CD8-positive, alpha-beta memory T cell (primary cell): ENCODE data around the gene TCAP. TPM values are rescaled to one million over a fixed set of nuclear protein-coding genes. Genes with fewer than 3 reads are reported as not detected.
A peak's percentile ranks its signal among the peaks of the same experiment; 100 is the strongest.
"Not testable (repeated sequence)": the region's sequence is repeated elsewhere in the genome, so short reads cannot be mapped to it uniquely, and the experiment has no call there.

Experiments
- CTCF ChIA-PET: fragments of 350-600 bp; sonication (Branson Sonifier 250); formaldehyde crosslinking; loops from one replicate; lab custom pipeline; 2021; ENCODE audit warnings: antibody characterized with exemption; lab: Charles Lee
- POLR2A ChIA-PET: fragments of 350-600 bp; sonication (Branson Sonifier 250); formaldehyde crosslinking; loops from one replicate; lab custom pipeline; 2021; ENCODE audit warnings: antibody characterized with exemption; lab: Charles Lee
- DNase-seq, 5 donors: peaks; one replicate each; pipeline versions ENCODE4 v3.0.0 to v3.0.0-alpha.2; 2020 to 2022; ENCODE audit warnings: mixed read lengths in 1 of 5
- H3K27ac ChIP-seq: one replicate; pipeline ENCODE4 v1.7.0; 2013; ENCODE audit warnings: low read depth, mild to moderate bottlenecking, low read length, moderate library complexity
- H3K27me3 ChIP-seq: 2 replicates; pipeline ENCODE4 v1.7.0; 2013; ENCODE audit warnings: low read length, mild to moderate bottlenecking; ENCODE audit not compliant: insufficient read depth, poor library complexity, severe bottlenecking
- H3K36me3 ChIP-seq: 2 replicates; pipeline ENCODE4 v1.7.0; 2013; ENCODE audit warnings: mild to moderate bottlenecking, low read length, moderate library complexity; ENCODE audit not compliant: insufficient read depth
- H3K4me1 ChIP-seq: 2 replicates; pipeline ENCODE4 v1.7.0; 2013; ENCODE audit warnings: mild to moderate bottlenecking, low read length, moderate library complexity; ENCODE audit not compliant: insufficient read depth
- H3K4me3 ChIP-seq: 2 replicates; pipeline ENCODE4 v1.7.0; 2013; ENCODE audit warnings: mild to moderate bottlenecking, low read length
- H3K9me3 ChIP-seq: 2 replicates; pipeline ENCODE4 v1.7.0; 2013; ENCODE audit warnings: mild to moderate bottlenecking, low read length
- H3K27ac Mint-ChIP-seq, 8 donors: one replicate each; pipeline ENCODE4 v1.8.0; 2020 to 2021; ENCODE audit warnings: mixed read lengths in 8 of 8, mild to moderate bottlenecking in 6 of 8, inconsistent platforms in 3 of 8, moderate library complexity in 3 of 8
- H3K27me3 Mint-ChIP-seq, 2 donors: one replicate each; pipeline ENCODE4 v1.8.0; 2020 to 2021; ENCODE audit warnings: mixed read lengths in 2 of 2, mild to moderate bottlenecking in 1 of 2, moderate library complexity in 1 of 2
- H3K36me3 Mint-ChIP-seq, 3 donors: one replicate each; pipeline ENCODE4 v1.8.0; 2020 to 2021; ENCODE audit warnings: mixed read lengths in 3 of 3, inconsistent platforms in 1 of 3, mild to moderate bottlenecking in 1 of 3
- H3K4me1 Mint-ChIP-seq, 3 donors: one replicate each; pipeline ENCODE4 v1.8.0; 2020 to 2021; ENCODE audit warnings: mixed read lengths in 3 of 3, inconsistent platforms in 1 of 3, mild to moderate bottlenecking in 1 of 3
- H3K4me3 Mint-ChIP-seq, 7 donors: one replicate each; pipeline ENCODE4 v1.8.0; 2020 to 2021; ENCODE audit warnings: mixed read lengths in 7 of 7, mild to moderate bottlenecking in 6 of 7, moderate library complexity in 4 of 7, inconsistent platforms in 2 of 7
- H3K9me3 Mint-ChIP-seq, 5 donors: one replicate each; pipeline ENCODE4 v1.8.0; 2020 to 2022; ENCODE audit warnings: mixed read lengths in 5 of 5, mild to moderate bottlenecking in 3 of 5, moderate library complexity in 2 of 5, inconsistent platforms in 1 of 5
- polyA plus RNA-seq: library from polyadenylated mRNA; unstranded; fragments of 300-500 nt; fragmentation: Illumina TruSeq; gene quantifications from one replicate; pipeline ENCODE4 v1.2.3, GENCODE V29; 2021
- total RNA-seq, 2 experiments: library from RNA; stranded (reverse); gene quantifications; one replicate each; pipeline ENCODE4 v1.2.3, GENCODE V29; 2021

Gene TCAP
- total and polyA plus RNA-seq, 3 experiments from 2014 or later = 0.97 to 1.6 TPM; not detected in 1

DNA sequence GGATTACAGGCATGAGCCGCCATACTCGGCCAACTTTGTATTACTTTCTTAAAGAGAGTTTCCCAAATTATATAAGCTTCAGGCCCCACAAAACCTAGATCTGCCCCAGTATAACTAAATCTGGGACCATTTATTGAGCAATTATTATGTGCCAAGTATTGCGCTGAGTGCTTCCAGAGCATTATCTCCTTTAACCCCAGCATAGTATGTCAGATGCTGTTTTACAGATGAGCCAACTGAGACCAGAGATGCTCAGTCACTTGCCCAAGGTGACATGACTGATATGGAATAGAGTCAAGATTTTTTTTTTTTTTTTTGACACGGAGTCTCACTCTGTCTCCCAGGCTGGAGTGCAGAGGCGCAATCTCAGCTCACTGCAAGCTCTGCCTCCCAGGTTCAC lies 32.8 kb downstream of the TCAP start:
- Mint-ChIP-seq H3K4me1 (peaks cover 6 to 14% (median 12%) of the 10 kb centered on the region in 3 donors), H3K9me3 (no peaks in the 10 kb centered on the region), H3K4me3 (no peak overlapping the region), H3K27me3 (peaks cover 21 to 43% of the 10 kb centered on the region in 2 donors), H3K27ac (no peak overlapping the region), H3K36me3 (peaks cover 0 to 7% (median 3%) of the 10 kb centered on the region in 3 donors)
- no peak for DNase-seq
- Histone ChIP-seq H3K4me3 (no peak overlapping the region), H3K27ac (no peak overlapping the region), H3K27me3 (peaks cover 10% of the 10 kb centered on the region), H3K36me3 (no peaks in the 10 kb centered on the region), H3K9me3 (no peaks in the 10 kb centered on the region), H3K4me1 (no peaks in the 10 kb centered on the region)
- POLR2A ChIA-PET = no interaction called here
- CTCF ChIA-PET = interaction anchor here (1.5 kb wide), 1 partner anchor 10 kb away, joined by 4 read pairs; the partner anchor contains the start of gene PGAP3

DNA sequence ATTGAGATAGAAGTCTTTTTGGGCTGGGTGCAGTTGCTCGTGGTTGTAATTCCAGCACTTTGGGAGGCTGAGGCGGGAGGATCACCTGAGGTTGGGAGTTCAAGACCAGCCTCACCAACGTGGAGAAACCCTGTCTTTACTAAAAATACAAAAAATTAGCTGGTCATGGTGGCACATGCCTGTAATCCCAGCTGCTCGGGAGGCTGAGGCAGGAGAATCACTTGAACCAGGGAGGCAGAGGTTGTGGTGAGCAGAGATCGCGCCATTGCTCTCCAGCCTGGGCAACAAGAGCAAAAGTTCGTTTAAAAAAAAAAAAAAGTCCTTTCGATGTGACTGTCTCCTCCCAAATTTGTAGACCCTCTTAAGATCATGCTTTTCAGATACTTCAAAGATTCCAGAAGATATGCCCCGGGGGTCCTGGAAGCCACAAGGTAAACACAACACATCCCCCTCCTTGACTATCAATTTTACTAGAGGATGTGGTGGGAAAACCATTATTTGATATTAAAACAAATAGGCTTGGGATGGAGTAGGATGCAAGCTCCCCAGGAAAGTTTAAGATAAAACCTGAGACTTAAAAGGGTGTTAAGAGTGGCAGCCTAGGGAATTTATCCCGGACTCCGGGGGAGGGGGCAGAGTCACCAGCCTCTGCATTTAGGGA lies 34.1 kb downstream of the TCAP start:
- H3K9me3 ChIP-seq, H3K4me3 ChIP-seq, H3K4me1 ChIP-seq, CTCF ChIA-PET, H3K9me3 Mint-ChIP-seq, H3K36me3 ChIP-seq, H3K36me3 Mint-ChIP-seq, H3K27ac ChIP-seq, DNase-seq: not testable (repeated sequence)
- H3K27me3 ChIP-seq = peaks cover 10% of the 10 kb centered on the region
- peak overlapping the region in 2 of 7 donors; percentile 18 to 22 for H3K4me3 Mint-ChIP-seq
- peaks cover 21 to 43% of the 10 kb centered on the region in 2 donors for H3K27me3 Mint-ChIP-seq
- peak overlapping the region in 4 of 8 donors; percentile 3 to 57 (median 36) for H3K27ac Mint-ChIP-seq
- H3K4me1 Mint-ChIP-seq = peaks cover 6 to 14% (median 12%) of the 10 kb centered on the region in 3 donors
- POLR2A ChIA-PET = interaction anchor here (1.0 kb wide), 1 partner anchor 11 kb away, joined by 4 read pairs; the partner anchor contains the start of gene PGAP3

DNA sequence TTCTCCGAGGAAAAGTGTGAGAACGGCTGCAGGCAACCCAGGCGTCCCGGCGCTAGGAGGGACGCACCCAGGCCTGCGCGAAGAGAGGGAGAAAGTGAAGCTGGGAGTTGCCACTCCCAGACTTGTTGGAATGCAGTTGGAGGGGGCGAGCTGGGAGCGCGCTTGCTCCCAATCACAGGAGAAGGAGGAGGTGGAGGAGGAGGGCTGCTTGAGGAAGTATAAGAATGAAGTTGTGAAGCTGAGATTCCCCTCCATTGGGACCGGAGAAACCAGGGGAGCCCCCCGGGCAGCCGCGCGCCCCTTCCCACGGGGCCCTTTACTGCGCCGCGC lies 34.6 kb downstream of the TCAP start, which contains the start of gene ERBB2:
ERBB2 (plus strand) TSS at position 247 of the 330 bp plus-strand sequence. CDS start 175 bp downstream, outside the sequence.
- CTCF ChIA-PET = no interaction called here
- Mint-ChIP-seq H3K4me3 (peak within 1 kb of the TSS in 3 of 7 donors; percentile 18 to 64 (median 22)), H3K27ac (peak within 1 kb of the TSS in 4 of 8 donors; percentile 3 to 57 (median 36)), H3K36me3 (peaks cover 0 to 4% (median 3%) of the 10 kb centered on the region in 3 donors), H3K9me3 (no peaks in the 10 kb centered on the region), H3K4me1 (peaks cover 7 to 14% (median 12%) of the 10 kb centered on the region in 3 donors), H3K27me3 (peaks cover 21 to 43% of the 10 kb centered on the region in 2 donors)
- no peaks in the 10 kb centered on the region for H3K4me1 ChIP-seq
- no peaks in the 10 kb centered on the region for H3K9me3 ChIP-seq
- no peak within 1 kb of the TSS for H3K27ac ChIP-seq
- DNase-seq = no peak
- H3K27me3 ChIP-seq = peaks cover 10% of the 10 kb centered on the region
- no peak within 1 kb of the TSS for H3K4me3 ChIP-seq
- H3K36me3 ChIP-seq = no peaks in the 10 kb centered on the region
- POLR2A ChIA-PET = interaction anchor here (1.0 kb wide), 1 partner anchor 12 kb away, joined by 4 read pairs; the partner anchor contains the start of gene PGAP3

DNA sequence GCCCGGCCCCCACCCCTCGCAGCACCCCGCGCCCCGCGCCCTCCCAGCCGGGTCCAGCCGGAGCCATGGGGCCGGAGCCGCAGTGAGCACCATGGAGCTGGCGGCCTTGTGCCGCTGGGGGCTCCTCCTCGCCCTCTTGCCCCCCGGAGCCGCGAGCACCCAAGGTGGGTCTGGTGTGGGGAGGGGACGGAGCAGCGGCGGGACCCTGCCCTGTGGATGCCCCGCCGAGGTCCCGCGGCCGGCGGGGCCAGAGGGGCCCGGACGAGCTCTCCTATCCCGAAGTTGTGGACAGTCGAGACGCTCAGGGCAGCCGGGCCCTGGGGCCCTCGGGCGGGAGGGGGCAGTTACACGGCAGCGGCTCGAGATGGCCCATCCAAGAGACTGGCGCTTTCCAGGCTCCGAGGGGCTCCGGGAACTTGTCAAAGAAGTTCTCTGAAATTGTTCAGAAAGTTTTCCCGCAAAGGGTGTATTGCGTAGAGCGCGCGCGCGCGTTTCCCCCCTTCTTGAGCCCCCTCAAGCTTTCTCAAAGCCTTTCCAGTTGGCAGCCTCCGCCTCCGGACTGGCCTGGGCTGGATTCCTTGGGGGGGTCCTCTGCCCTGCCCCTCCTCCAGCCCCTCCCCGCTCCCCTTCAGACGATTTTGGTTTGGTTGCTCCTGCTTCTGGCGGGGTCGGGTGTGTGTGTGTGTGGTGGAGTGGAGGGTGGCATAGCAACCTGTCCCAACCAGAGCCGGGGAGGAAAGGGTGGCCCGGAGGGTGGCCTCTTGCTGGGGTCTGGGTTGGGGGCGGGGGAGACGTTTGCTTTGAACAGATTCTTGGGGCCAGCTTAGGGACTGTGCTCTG lies 35.2 kb downstream of the TCAP start:
- Histone ChIP-seq H3K4me1 (no peaks in the 10 kb centered on the region), H3K36me3 (no peaks in the 10 kb centered on the region), H3K27ac (no peak overlapping the region), H3K27me3 (peaks cover 10% of the 10 kb centered on the region), H3K4me3 (no peak overlapping the region), H3K9me3 (no peaks in the 10 kb centered on the region)
- peak overlapping the region in 1 of 7 donors; percentile 64 for H3K4me3 Mint-ChIP-seq
- peaks cover 0 to 4% (median 3%) of the 10 kb centered on the region in 3 donors for H3K36me3 Mint-ChIP-seq
- ChIA-PET POLR2A (interaction anchor here (0.5 to 1.0 kb wide), 2 partner anchors 12 to 440 kb away, joined by 4 read pairs; partner anchors contain the start of genes CASC3 and PGAP3), CTCF (interaction anchor here (0.9 kb wide), 1 partner anchor 79 kb away, joined by 4 read pairs; no protein-coding TSS in a partner anchor)
- H3K27ac Mint-ChIP-seq = no peak overlapping the region
- H3K9me3 Mint-ChIP-seq = no peaks in the 10 kb centered on the region
- peaks cover 21 to 43% of the 10 kb centered on the region in 2 donors for H3K27me3 Mint-ChIP-seq
- DNase-seq = no peak
- peaks cover 7 to 14% (median 12%) of the 10 kb centered on the region in 3 donors for H3K4me1 Mint-ChIP-seq

DNA sequence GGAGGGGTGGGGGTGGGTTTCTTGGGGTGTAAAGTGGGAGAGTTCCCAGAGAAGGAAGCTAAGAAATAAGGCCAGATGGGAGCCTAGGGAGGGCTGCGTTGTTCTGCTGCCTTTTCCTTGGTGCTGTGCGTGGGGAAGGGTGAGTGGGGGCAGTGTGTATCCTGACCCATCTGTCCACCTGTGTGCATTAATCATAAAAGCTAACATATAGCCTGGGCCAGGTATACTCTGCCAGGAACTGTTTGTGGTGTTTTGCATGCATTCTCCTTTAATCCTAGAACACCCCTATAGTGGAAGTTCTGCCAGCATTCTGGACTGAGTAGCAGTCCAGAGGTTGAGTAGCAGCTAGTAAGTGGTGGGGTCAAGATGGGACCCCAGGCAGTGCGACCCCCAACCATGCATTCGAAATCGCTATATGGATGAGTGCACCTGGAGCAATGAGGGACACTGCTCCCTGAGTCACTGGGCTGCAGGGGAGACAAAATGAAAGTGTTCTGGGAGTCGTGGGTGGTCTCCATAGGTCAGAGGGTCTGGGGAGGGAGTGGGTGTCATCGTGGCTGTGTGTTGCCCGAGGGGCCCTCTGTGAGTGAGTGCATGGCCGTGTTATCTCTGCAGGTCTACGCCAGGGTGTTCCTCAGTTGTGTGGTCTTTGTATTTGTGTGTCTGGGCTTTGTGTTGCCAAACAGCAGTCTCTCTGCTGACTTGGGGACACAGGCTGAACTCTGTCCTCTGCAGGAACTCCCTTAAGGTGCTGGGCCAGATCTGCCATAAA lies 36.0 kb downstream of the TCAP start:
- no peaks in the 10 kb centered on the region for H3K36me3 ChIP-seq
- H3K4me3 Mint-ChIP-seq = peak overlapping the region in 1 of 7 donors; percentile 64
- peaks cover 0 to 4% (median 3%) of the 10 kb centered on the region in 3 donors for H3K36me3 Mint-ChIP-seq
- peak overlapping the region in 2 of 8 donors; percentile 13 to 44 for H3K27ac Mint-ChIP-seq
- ChIA-PET POLR2A (no interaction called here), CTCF (interaction anchor here (0.9 to 1.5 kb wide), 2 partner anchors 36 to 80 kb away, joined by 3 to 4 read pairs; no protein-coding TSS in a partner anchor)
- H3K27me3 ChIP-seq = peaks cover 10% of the 10 kb centered on the region
- no peaks in the 10 kb centered on the region for H3K9me3 Mint-ChIP-seq
- peaks cover 7 to 14% (median 12%) of the 10 kb centered on the region in 3 donors for H3K4me1 Mint-ChIP-seq
- no peaks in the 10 kb centered on the region for H3K9me3 ChIP-seq
- no peak overlapping the region for H3K4me3 ChIP-seq
- no peaks in the 10 kb centered on the region for H3K4me1 ChIP-seq
- peaks cover 21 to 43% of the 10 kb centered on the region in 2 donors for H3K27me3 Mint-ChIP-seq
- H3K27ac ChIP-seq = no peak overlapping the region
- no peak for DNase-seq

DNA sequence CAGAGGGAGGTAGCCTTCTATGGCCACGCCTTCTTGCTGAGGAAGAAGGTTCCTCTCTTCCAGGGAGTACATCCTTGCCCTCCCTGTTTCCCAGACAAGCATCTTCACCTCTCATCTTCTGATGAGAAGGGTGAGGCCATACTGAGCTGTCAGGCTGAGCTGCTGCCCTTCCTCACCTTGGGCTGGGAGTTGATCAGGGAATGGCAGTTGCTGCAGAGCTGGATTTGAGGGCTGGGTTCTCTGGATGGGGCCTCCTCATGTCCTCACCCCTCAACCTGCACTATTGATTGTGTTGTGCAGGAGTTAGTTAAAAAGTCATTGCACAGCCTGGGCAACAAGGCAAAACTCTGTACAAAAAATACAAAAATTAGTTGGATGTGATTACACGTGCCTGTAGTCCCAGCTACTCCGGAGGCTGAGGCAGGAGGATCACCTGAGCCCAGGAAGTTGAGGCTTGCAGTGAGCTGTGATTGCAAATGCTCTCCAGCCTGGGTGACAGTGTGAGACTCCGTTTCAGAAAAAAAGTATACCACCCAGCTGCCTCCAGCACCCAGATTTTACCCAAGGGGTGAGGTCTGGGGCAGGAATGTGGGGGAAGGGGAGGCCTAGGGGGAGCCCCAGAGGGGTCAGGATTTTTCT lies 36.8 kb downstream of the TCAP start:
- Mint-ChIP-seq H3K9me3 (no peaks in the 10 kb centered on the region), H3K36me3 (peaks cover 0 to 4% (median 3%) of the 10 kb centered on the region in 3 donors), H3K27ac (no peak overlapping the region), H3K4me3 (no peak overlapping the region), H3K4me1 (peaks cover 10 to 19% (median 18%) of the 10 kb centered on the region in 3 donors), H3K27me3 (peaks cover 21 to 42% of the 10 kb centered on the region in 2 donors)
- ChIA-PET CTCF (interaction anchor here (1.5 kb wide), 1 partner anchor 36 kb away, joined by 3 read pairs; no protein-coding TSS in a partner anchor), POLR2A (no interaction called here)
- no peak for DNase-seq
- H3K36me3 ChIP-seq = no peaks in the 10 kb centered on the region
- peaks cover 5% of the 10 kb centered on the region for H3K4me1 ChIP-seq
- H3K9me3 ChIP-seq = no peaks in the 10 kb centered on the region
- peaks cover 10% of the 10 kb centered on the region for H3K27me3 ChIP-seq
- H3K4me3 ChIP-seq = no peak overlapping the region
- H3K27ac ChIP-seq = no peak overlapping the region
